ENCODE data around the gene IARS1. TPM values are rescaled to one million over a fixed set of nuclear protein-coding genes. Genes with fewer than 3 reads are reported as not detected.
A peak's percentile ranks its signal among the peaks of the same experiment; 100 is the strongest.

Gene IARS1
- total and polyA plus RNA-seq, 2 of the 8 experiments (the other 6 are each of a cell fraction or from before 2014, with no cell fraction given) = 74.9 to 243 TPM

DNA sequence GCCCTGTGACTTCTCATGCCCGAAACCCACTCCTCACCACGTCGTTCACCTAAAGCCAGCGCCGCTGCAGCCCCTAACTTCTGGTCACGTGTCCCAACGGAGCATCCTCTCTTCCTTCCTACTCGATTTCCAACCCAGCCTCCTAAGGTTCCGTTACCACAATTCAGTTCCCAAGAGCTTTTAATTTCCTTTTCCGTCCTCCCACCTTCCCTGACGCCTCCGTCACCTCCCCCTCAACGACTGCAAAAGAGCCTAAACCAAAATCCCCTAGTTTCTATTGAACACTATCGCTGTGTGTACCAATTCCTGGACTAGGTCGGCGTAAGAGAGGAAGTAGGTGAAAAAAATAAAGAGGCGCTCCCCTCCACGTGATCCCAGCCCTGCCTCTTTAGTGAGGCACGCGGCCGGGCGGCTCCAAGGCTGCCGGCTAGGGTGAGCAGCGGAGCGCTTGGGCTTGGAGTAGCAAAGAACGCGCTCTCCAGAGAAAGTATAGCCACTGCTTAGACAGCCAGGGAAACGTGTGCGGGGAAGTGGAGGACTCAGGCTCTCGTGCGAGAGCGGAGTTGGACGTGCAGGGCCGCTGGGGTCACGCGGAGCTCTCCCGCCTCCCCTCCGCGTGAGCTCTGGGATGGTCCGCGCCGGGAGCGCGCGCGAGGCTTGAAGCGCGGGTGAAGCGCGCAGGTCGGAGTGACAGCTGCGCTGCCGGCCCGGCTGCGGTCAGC, 31.9 kb upstream of the IARS1 start, which contains the start of the genes CENPP and NOL8 (continued):
- TF ChIP-seq ASH2L (IDR thresholded peaks at IDR 0.05; ENCODE audit: low read length) = peak; percentile 90
- TF ChIP-seq HDAC2 (IDR thresholded peaks at IDR 0.05; ENCODE audit: borderline replicate concordance in 1 of 2, low read depth in 2 of 2, low read length in 2 of 2) = peak in 1 of 2 experiments; percentile 88; a peak in 2 of 4 replicates
- no peak for TF ChIP-seq BCL11A (IDR thresholded peaks at IDR 0.05; ENCODE audit: low read depth in 2 of 2, low read length in 2 of 2)
- no peak for TF ChIP-seq POU5F1 (IDR thresholded peaks at IDR 0.05; ENCODE audit: low read depth, low read length)
- no peak for TF ChIP-seq BRCA1 (IDR thresholded peaks at IDR 0.05; ENCODE audit: low read depth, low read length)
- peak; percentile 91 for TF ChIP-seq JUND (IDR thresholded peaks at IDR 0.05; ENCODE audit: low read length)
- TF ChIP-seq, protein P1, sequence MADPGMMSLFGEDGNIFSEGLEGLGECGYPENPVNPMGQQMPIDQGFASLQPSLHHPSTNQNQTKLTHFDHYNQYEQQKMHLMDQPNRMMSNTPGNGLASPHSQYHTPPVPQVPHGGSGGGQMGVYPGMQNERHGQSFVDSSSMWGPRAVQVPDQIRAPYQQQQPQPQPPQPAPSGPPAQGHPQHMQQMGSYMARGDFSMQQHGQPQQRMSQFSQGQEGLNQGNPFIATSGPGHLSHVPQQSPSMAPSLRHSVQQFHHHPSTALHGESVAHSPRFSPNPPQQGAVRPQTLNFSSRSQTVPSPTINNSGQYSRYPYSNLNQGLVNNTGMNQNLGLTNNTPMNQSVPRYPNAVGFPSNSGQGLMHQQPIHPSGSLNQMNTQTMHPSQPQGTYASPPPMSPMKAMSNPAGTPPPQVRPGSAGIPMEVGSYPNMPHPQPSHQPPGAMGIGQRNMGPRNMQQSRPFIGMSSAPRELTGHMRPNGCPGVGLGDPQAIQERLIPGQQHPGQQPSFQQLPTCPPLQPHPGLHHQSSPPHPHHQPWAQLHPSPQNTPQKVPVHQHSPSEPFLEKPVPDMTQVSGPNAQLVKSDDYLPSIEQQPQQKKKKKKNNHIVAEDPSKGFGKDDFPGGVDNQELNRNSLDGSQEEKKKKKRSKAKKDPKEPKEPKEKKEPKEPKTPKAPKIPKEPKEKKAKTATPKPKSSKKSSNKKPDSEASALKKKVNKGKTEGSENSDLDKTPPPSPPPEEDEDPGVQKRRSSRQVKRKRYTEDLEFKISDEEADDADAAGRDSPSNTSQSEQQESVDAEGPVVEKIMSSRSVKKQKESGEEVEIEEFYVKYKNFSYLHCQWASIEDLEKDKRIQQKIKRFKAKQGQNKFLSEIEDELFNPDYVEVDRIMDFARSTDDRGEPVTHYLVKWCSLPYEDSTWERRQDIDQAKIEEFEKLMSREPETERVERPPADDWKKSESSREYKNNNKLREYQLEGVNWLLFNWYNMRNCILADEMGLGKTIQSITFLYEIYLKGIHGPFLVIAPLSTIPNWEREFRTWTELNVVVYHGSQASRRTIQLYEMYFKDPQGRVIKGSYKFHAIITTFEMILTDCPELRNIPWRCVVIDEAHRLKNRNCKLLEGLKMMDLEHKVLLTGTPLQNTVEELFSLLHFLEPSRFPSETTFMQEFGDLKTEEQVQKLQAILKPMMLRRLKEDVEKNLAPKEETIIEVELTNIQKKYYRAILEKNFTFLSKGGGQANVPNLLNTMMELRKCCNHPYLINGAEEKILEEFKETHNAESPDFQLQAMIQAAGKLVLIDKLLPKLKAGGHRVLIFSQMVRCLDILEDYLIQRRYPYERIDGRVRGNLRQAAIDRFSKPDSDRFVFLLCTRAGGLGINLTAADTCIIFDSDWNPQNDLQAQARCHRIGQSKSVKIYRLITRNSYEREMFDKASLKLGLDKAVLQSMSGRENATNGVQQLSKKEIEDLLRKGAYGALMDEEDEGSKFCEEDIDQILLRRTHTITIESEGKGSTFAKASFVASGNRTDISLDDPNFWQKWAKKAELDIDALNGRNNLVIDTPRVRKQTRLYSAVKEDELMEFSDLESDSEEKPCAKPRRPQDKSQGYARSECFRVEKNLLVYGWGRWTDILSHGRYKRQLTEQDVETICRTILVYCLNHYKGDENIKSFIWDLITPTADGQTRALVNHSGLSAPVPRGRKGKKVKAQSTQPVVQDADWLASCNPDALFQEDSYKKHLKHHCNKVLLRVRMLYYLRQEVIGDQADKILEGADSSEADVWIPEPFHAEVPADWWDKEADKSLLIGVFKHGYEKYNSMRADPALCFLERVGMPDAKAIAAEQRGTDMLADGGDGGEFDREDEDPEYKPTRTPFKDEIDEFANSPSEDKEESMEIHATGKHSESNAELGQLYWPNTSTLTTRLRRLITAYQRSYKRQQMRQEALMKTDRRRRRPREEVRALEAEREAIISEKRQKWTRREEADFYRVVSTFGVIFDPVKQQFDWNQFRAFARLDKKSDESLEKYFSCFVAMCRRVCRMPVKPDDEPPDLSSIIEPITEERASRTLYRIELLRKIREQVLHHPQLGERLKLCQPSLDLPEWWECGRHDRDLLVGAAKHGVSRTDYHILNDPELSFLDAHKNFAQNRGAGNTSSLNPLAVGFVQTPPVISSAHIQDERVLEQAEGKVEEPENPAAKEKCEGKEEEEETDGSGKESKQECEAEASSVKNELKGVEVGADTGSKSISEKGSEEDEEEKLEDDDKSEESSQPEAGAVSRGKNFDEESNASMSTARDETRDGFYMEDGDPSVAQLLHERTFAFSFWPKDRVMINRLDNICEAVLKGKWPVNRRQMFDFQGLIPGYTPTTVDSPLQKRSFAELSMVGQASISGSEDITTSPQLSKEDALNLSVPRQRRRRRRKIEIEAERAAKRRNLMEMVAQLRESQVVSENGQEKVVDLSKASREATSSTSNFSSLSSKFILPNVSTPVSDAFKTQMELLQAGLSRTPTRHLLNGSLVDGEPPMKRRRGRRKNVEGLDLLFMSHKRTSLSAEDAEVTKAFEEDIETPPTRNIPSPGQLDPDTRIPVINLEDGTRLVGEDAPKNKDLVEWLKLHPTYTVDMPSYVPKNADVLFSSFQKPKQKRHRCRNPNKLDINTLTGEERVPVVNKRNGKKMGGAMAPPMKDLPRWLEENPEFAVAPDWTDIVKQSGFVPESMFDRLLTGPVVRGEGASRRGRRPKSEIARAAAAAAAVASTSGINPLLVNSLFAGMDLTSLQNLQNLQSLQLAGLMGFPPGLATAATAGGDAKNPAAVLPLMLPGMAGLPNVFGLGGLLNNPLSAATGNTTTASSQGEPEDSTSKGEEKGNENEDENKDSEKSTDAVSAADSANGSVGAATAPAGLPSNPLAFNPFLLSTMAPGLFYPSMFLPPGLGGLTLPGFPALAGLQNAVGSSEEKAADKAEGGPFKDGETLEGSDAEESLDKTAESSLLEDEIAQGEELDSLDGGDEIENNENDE (IDR thresholded peaks at IDR 0.05; ENCODE audit: insufficient replicate concordance, low read length) = no peak
- TF ChIP-seq NANOG (IDR thresholded peaks at IDR 0.05; ENCODE audit: insufficient read depth, low read depth, low read length, poor library complexity, severe bottlenecking) = no peak
- TF ChIP-seq SUZ12 (IDR thresholded peaks at IDR 0.05; ENCODE audit: low read length) = no peak
- TF ChIP-seq CBX5 (IDR thresholded peaks at IDR 0.05; ENCODE audit: low read depth, low read length) = no peak
